OCI-LY3 (cell line): ENCODE data around the gene ACOX1.

Source experiments
- CTCF ChIP-seq: fragments of 200-600, 300-600 bp; sonication (generic); IDR thresholded peaks from 2 replicates; pipeline ENCODE4 v1.5.1; 2014; ENCODE audit warnings: antibody characterized with exemption, low read length, low read depth
- EZH2phosphoT487 ChIP-seq: fragments of 200-600 bp; shearing (Covaris generic); IDR thresholded peaks from 2 replicates; pipeline ENCODE4 v1.6.1; 2018; ENCODE audit warnings: antibody characterized with exemption, mixed run types, low read depth

DNA sequence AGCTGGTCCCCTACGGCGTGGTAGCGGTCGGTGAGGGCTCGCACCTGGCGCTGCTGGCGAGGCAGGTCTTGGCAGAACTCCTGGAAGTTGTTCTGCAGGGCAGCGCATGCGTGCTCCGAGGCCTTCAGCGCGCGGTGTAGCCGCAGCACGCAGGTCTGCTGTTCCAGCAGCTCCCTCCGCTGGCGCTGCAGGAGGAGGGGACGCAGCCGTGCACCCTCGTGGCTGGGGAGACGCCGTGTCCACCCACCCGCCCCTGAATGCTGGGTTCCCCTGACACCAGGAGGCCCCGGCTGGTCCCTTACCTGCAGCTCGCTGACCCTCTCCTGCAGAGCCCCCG, 35.9 kb upstream of the ACOX1 start:
- TF ChIP-seq CTCF (no peak), EZH2phosphoT487 (no peak)
